ENCODE data around the gene TBC1D23. TPM values are rescaled to one million over a fixed set of nuclear protein-coding genes. Genes with fewer than 3 reads are reported as not detected.

TBC1D23 gene
- polyA plus RNA-seq, 3 donors from 2014 or later = 13.7 to 23.4 (median 14.0) TPM

GRCh38 chr3:100352296-100353231 lies 91.8 kb downstream of the TBC1D23 start:
- Mint-ChIP-seq H3K36me3 (peaks cover 37 to 46% (median 40%) of the 10 kb centered on the region in 3 donors), H3K27me3 (ENCODE audit: low read depth in 3 of 3) (no peaks in the 10 kb centered on the region), H3K9me3 (no peaks in the 10 kb centered on the region), H3K4me3 (no peak overlapping the region), H3K27ac (no peak overlapping the region), H3K4me1 (no peaks in the 10 kb centered on the region)
- DNase-seq = no peak

DNA sequence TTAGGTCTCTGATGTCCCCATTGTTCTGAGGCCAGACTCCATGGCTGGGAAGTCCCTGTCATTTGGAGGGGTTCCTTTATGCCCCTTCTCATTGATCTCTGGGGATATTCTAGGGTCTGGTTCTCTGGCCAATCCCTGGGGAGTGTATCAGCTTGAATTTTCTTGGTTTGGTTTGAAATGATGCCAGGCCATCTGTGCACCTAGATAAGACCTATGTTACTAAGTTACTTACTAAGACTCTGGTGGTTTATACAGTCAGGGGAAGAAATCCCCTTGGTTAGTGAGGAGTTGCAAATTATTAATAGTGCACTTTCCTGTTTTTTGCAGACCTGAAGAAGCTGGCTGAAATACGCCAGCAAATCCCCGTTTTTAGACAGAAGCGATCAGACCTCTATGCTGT lies 94.1 kb downstream of the TBC1D23 start:
- H3K27me3 Mint-ChIP-seq (ENCODE audit: low read depth in 3 of 3) = no peaks in the 10 kb centered on the region
- no peak overlapping the region for H3K4me3 Mint-ChIP-seq
- no peaks in the 10 kb centered on the region for H3K4me1 Mint-ChIP-seq
- no peak for DNase-seq
- H3K27ac Mint-ChIP-seq = peak overlapping the region in 2 of 6 donors; percentile 30 to 69
- H3K36me3 Mint-ChIP-seq = peaks cover 23 to 38% (median 32%) of the 10 kb centered on the region in 3 donors
- H3K9me3 Mint-ChIP-seq = no peaks in the 10 kb centered on the region

GRCh38 chr3:100358413-100358812 lies 97.6 kb downstream of the TBC1D23 start:
- peaks cover 15 to 32% (median 26%) of the 10 kb centered on the region in 3 donors for H3K36me3 Mint-ChIP-seq
- H3K9me3 Mint-ChIP-seq = no peaks in the 10 kb centered on the region
- H3K27ac Mint-ChIP-seq = peak overlapping the region in 1 of 6 donors; percentile 11
- no peak for DNase-seq
- no peak overlapping the region for H3K4me3 Mint-ChIP-seq
- peaks cover 0 to 2% (median 0%) of the 10 kb centered on the region in 3 donors for H3K27me3 Mint-ChIP-seq (ENCODE audit: low read depth in 3 of 3)
- no peaks in the 10 kb centered on the region for H3K4me1 Mint-ChIP-seq

DNA sequence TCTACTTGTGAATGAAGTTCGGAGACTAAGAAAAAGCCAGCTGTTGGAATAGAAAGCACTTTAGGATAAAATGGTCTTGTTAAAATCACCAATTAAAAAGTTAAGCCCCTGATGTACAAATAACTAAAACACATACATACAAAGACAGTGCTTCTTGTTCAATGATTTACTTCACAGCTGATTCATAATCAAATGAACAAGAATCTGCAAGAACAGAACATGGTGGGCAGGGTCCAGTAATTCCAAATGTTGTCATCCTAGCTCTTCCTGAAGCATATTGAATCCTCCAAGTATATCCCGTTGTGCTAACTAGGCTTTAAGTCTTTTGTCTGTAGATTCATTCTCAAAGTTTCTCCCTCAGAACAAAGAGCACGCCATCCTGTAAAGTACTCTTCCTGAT lies 98.2 kb downstream of the TBC1D23 start:
- Mint-ChIP-seq H3K36me3 (peaks cover 15 to 33% (median 27%) of the 10 kb centered on the region in 3 donors), H3K9me3 (no peaks in the 10 kb centered on the region), H3K4me3 (no peak overlapping the region), H3K4me1 (no peaks in the 10 kb centered on the region), H3K27ac (no peak overlapping the region), H3K27me3 (ENCODE audit: low read depth in 3 of 3) (peaks cover 0 to 2% (median 0%) of the 10 kb centered on the region in 3 donors)
- DNase-seq = no peak

DNA sequence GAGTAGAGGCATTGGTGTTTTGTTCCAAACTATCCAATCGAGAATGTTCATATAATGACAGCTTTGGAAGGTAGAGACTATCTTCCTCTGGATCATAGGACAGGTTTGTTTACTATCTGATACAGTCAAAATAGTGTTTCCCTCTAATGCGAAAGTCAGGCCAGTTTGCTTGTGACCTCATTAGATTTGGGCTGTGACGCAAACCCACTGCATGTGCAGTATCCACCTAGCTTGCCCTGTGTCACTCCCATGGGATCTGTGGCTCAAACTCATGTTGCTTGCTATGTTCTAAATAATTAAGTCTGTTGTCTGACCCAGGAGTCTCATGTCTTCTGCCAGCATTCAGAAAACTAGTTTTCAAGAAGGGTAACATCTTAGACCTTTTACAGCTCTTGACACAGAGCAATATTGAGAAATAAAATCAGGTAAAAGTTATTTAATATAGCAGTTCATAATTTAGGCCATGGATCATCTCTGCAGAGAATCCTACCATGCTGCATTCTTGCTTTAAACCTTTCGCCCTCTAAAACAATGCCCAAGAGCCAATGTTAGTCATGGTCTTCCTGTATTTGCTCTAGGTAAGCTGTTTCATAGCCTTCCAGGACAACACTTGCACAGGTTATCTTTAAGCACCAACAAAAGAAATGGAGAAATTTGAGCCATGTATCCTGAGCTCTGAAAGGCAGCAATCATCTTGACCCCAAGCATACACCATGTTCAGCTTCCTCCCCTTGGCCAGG lies 100.1 kb downstream of the TBC1D23 start:
- H3K4me3 Mint-ChIP-seq = no peak overlapping the region
- peak overlapping the region in 1 of 6 donors; percentile 29 for H3K27ac Mint-ChIP-seq
- H3K36me3 Mint-ChIP-seq = peaks cover 13 to 41% (median 21%) of the 10 kb centered on the region in 3 donors
- no peaks in the 10 kb centered on the region for H3K4me1 Mint-ChIP-seq
- H3K9me3 Mint-ChIP-seq = no peaks in the 10 kb centered on the region
- DNase-seq = no peak
- H3K27me3 Mint-ChIP-seq (ENCODE audit: low read depth in 3 of 3) = peaks cover 0 to 2% (median 0%) of the 10 kb centered on the region in 3 donors

- H3K27ac Mint-ChIP-seq = peak overlapping the region in 1 of 6 donors; percentile 16
- no peak for DNase-seq
- peaks cover 0 to 2% (median 0%) of the 10 kb centered on the region in 3 donors for H3K27me3 Mint-ChIP-seq (ENCODE audit: low read depth in 3 of 3)
- peaks cover 13 to 44% (median 21%) of the 10 kb centered on the region in 3 donors for H3K36me3 Mint-ChIP-seq
- no peaks in the 10 kb centered on the region for H3K4me1 Mint-ChIP-seq
- no peak overlapping the region for H3K4me3 Mint-ChIP-seq
- no peaks in the 10 kb centered on the region for H3K9me3 Mint-ChIP-seq
These were observed 101.1 kb downstream of the TBC1D23 start for GRCh38 chr3:100361897-100362296.

DNA sequence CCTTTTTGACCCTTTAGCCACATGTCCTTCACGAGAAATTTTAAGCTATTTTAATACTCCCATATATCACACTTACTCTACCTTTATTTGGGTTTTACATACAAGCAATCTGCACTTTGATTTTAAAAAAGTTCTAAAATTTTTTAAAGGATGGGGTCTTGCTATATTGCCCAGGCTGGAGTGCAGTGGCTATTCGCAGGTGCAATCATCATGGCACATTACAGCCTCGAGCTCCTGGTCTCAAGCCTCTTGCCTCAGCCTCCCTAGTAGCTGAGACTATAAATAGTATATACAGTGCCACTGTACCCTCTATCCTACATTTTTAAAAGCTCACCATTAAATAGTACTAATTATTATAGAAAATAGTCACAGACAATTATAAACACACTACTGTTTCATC lies 103.6 kb downstream of the TBC1D23 start:
- peaks cover 16 to 45% (median 24%) of the 10 kb centered on the region in 3 donors for H3K36me3 Mint-ChIP-seq

GRCh38 chr3:100366424-100366823 lies 105.6 kb downstream of the TBC1D23 start:
- Mint-ChIP-seq H3K27me3 (ENCODE audit: low read depth in 3 of 3) (peaks cover 0 to 2% (median 0%) of the 10 kb centered on the region in 3 donors), H3K9me3 (no peaks in the 10 kb centered on the region), H3K27ac (no peak overlapping the region), H3K36me3 (peaks cover 15 to 35% (median 16%) of the 10 kb centered on the region in 3 donors), H3K4me3 (no peak overlapping the region), H3K4me1 (no peaks in the 10 kb centered on the region)
- no peak for DNase-seq

More for the DNA sequence above, 103.6 kb downstream of the TBC1D23 start:
- Mint-ChIP-seq H3K27ac (peak overlapping the region in 1 of 6 donors; percentile 62), H3K4me3 (no peak overlapping the region), H3K4me1 (no peaks in the 10 kb centered on the region), H3K27me3 (ENCODE audit: low read depth in 3 of 3) (peaks cover 0 to 4% (median 0%) of the 10 kb centered on the region in 3 donors), H3K9me3 (no peaks in the 10 kb centered on the region)
- no peak for DNase-seq

GRCh38 chr3:100368441-100368840 lies 107.6 kb downstream of the TBC1D23 start:
- peaks cover 8 to 36% (median 11%) of the 10 kb centered on the region in 3 donors for H3K36me3 Mint-ChIP-seq
- H3K4me1 Mint-ChIP-seq = no peaks in the 10 kb centered on the region
- no peak for DNase-seq
- H3K27ac Mint-ChIP-seq = no peak overlapping the region
- H3K9me3 Mint-ChIP-seq = no peaks in the 10 kb centered on the region
- no peak overlapping the region for H3K4me3 Mint-ChIP-seq
- peaks cover 0 to 2% (median 0%) of the 10 kb centered on the region in 3 donors for H3K27me3 Mint-ChIP-seq (ENCODE audit: low read depth in 3 of 3)

GRCh38 chr3:100370756-100371155 lies 110.0 kb downstream of the TBC1D23 start:
- no peak for DNase-seq
- Mint-ChIP-seq H3K27ac (peak overlapping the region in 1 of 6 donors; percentile 22), H3K4me3 (no peak overlapping the region), H3K9me3 (no peaks in the 10 kb centered on the region), H3K36me3 (peaks cover 3 to 30% (median 4%) of the 10 kb centered on the region in 3 donors), H3K27me3 (ENCODE audit: low read depth in 3 of 3) (peaks cover 0 to 2% (median 0%) of the 10 kb centered on the region in 3 donors), H3K4me1 (no peaks in the 10 kb centered on the region)

DNA sequence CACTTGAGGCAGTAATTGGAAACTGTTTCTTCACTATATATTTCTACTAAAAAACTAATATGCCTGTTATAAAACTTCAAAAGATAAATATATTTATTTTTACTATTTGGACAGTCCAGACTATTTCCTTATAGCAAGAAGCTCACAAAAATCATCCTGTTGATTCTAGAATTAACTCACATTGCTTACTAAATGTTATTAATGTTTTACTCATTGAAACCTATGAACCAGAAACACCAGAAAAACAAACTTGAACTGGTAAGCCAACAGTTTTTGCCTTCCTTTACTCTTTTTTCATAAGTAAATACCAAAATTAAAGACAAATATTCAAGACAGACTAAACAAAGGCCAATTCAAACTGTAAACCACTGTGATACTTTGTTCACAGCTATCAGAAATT lies 113.7 kb downstream of the TBC1D23 start:
- no peaks in the 10 kb centered on the region for H3K4me1 Mint-ChIP-seq
- no peak overlapping the region for H3K27ac Mint-ChIP-seq
- DNase-seq = no peak
- H3K9me3 Mint-ChIP-seq = no peaks in the 10 kb centered on the region
- no peaks in the 10 kb centered on the region for H3K27me3 Mint-ChIP-seq (ENCODE audit: low read depth in 3 of 3)
- H3K36me3 Mint-ChIP-seq = peaks cover 0 to 38% (median 4%) of the 10 kb centered on the region in 3 donors
- H3K4me3 Mint-ChIP-seq = no peak overlapping the region

All from immature natural killer cell (primary cell).